ENCODE results near the gene SMAD5. TPM values are rescaled to one million over a fixed set of nuclear protein-coding genes. Genes with fewer than 3 reads are reported as not detected.

The SMAD5 gene
- total and polyA plus RNA-seq, 3 donors from 2014 or later, result 25.4 to 36.0 (median 29.1) TPM

GRCh38 chr5:136155761-136156160 lies 23.1 kb downstream of the SMAD5 start:
- no peaks in the 10 kb centered on the region for H3K27me3 ChIP-seq
- WGBS, 2 donors, result 94 to 100% methylated on average over 1 of the region's 1 CpG
- H3K4me1 ChIP-seq, result no peaks in the 10 kb centered on the region

DNA sequence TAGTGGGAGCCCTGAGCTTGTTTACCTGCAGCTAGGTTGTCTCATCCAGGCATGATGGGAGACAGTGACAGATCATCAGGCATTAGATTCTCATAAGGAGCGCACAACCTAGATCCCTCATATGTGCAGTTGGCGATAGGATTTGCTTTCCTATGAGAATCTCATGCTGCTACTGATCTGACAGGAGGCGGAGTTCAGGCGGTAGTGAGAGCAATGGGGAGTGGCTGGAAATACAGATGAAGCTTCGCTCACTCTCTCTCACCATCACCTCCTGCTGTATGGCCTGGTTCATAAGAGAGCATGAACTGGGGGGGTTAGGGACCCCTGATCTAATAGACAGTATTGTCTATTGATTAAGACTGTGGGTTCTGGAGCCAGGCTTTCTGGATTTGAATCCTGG lies 24.9 kb downstream of the SMAD5 start:
- H3K4me1 ChIP-seq, result no peaks in the 10 kb centered on the region
- no peak for DNase-seq
- TF ChIP-seq POLR2A (IDR thresholded peaks at IDR 0.05), result no peak
- TF ChIP-seq, protein P1, sequence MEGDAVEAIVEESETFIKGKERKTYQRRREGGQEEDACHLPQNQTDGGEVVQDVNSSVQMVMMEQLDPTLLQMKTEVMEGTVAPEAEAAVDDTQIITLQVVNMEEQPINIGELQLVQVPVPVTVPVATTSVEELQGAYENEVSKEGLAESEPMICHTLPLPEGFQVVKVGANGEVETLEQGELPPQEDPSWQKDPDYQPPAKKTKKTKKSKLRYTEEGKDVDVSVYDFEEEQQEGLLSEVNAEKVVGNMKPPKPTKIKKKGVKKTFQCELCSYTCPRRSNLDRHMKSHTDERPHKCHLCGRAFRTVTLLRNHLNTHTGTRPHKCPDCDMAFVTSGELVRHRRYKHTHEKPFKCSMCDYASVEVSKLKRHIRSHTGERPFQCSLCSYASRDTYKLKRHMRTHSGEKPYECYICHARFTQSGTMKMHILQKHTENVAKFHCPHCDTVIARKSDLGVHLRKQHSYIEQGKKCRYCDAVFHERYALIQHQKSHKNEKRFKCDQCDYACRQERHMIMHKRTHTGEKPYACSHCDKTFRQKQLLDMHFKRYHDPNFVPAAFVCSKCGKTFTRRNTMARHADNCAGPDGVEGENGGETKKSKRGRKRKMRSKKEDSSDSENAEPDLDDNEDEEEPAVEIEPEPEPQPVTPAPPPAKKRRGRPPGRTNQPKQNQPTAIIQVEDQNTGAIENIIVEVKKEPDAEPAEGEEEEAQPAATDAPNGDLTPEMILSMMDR (IDR thresholded peaks at IDR 0.05), result no peak

More at GRCh38 chr5:136155761-136156160, 23.1 kb downstream of the SMAD5 start:
- Histone ChIP-seq H3K9me3 (no peaks in the 10 kb centered on the region), H3K36me3 (ENCODE audit: low read depth, missing control alignments) (no peaks in the 10 kb centered on the region), H3K27ac (no peak overlapping the region), H3K4me3 (no peak overlapping the region)
- intact Hi-C loops (cut with DNase I; ENCODE audit: low total_unique reads), result no loop called here
- no peak for TF ChIP-seq POLR2A (IDR thresholded peaks at IDR 0.05)
- TF ChIP-seq, protein P1 (IDR thresholded peaks at IDR 0.05), result no peak
- no peak for DNase-seq

GRCh38 chr5:136159457-136159856 lies 26.8 kb downstream of the SMAD5 start:
- no peak overlapping the region for H3K27ac ChIP-seq
- no peak for DNase-seq
- no peaks in the 10 kb centered on the region for H3K36me3 ChIP-seq (ENCODE audit: low read depth, missing control alignments)
- H3K4me3 ChIP-seq, result no peak overlapping the region
- H3K27me3 ChIP-seq, result no peaks in the 10 kb centered on the region
- intact Hi-C loops (cut with DNase I; ENCODE audit: low total_unique reads), result no loop called here
- H3K9me3 ChIP-seq, result no peaks in the 10 kb centered on the region
- TF ChIP-seq, protein P1 (IDR thresholded peaks at IDR 0.05), result no peak
- TF ChIP-seq POLR2A (IDR thresholded peaks at IDR 0.05), result no peak
- WGBS, 2 donors, result 61 to 70% methylated on average over 3 of the region's 3 CpGs
- no peaks in the 10 kb centered on the region for H3K4me1 ChIP-seq

More for the DNA sequence above, 24.9 kb downstream of the SMAD5 start:
- WGBS, 2 donors, result 97 to 98% methylated on average over 5 of the region's 5 CpGs
- no peak overlapping the region for H3K4me3 ChIP-seq
- H3K36me3 ChIP-seq (ENCODE audit: low read depth, missing control alignments), result no peaks in the 10 kb centered on the region
- H3K27me3 ChIP-seq, result no peaks in the 10 kb centered on the region
- no peak overlapping the region for H3K27ac ChIP-seq
- H3K9me3 ChIP-seq, result no peaks in the 10 kb centered on the region
- intact Hi-C loops (cut with DNase I; ENCODE audit: low total_unique reads), result no loop called here

- 59 to 62% methylated on average over 4 of the region's 4 CpGs for WGBS, 2 donors
These were observed 29.4 kb downstream of the SMAD5 start for GRCh38 chr5:136162008-136162407.

DNA sequence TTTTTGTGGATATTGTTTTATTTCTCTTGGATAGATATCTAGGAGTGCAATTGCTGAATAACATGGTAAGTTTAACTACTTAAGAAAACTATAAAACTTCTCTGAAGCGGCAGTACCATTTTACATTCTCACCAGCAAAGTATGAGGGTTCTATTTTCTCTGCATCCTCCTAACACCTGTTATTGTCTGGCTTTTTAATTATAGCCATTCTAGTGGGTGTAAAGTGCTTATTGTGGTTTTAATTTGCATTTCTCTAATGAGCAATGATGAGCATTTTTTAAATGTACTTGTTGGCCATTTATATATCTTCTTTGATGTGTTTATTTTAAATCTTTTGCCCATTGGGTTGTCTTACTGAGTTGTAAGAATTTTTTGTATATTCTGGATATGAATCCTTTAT lies 31.6 kb downstream of the SMAD5 start:
- Histone ChIP-seq H3K9me3 (no peaks in the 10 kb centered on the region), H3K27me3 (no peaks in the 10 kb centered on the region), H3K4me1 (no peaks in the 10 kb centered on the region), H3K27ac (no peak overlapping the region), H3K36me3 (ENCODE audit: low read depth, missing control alignments) (no peaks in the 10 kb centered on the region), H3K4me3 (no peak overlapping the region)
- DNase-seq, result no peak
- WGBS, 2 donors, result 88 to 97% methylated on average over 1 of the region's 1 CpG
- intact Hi-C loops (cut with DNase I; ENCODE audit: low total_unique reads), result no loop called here
- no peak for TF ChIP-seq POLR2A (IDR thresholded peaks at IDR 0.05)
- TF ChIP-seq, protein P1 (IDR thresholded peaks at IDR 0.05), result no peak

More at GRCh38 chr5:136162008-136162407, 29.4 kb downstream of the SMAD5 start:
- no peak for DNase-seq
- intact Hi-C loops (cut with DNase I; ENCODE audit: low total_unique reads), result no loop called here
- TF ChIP-seq, protein P1 (IDR thresholded peaks at IDR 0.05), result no peak
- TF ChIP-seq POLR2A (IDR thresholded peaks at IDR 0.05), result no peak
- no peaks in the 10 kb centered on the region for H3K9me3 ChIP-seq
- no peaks in the 10 kb centered on the region for H3K4me1 ChIP-seq
- H3K27ac ChIP-seq, result no peak overlapping the region
- H3K4me3 ChIP-seq, result no peak overlapping the region
- H3K27me3 ChIP-seq, result no peaks in the 10 kb centered on the region
- H3K36me3 ChIP-seq (ENCODE audit: low read depth, missing control alignments), result no peaks in the 10 kb centered on the region
